ENCODE data around the gene NFATC3.

NFATC3 gene

DNA sequence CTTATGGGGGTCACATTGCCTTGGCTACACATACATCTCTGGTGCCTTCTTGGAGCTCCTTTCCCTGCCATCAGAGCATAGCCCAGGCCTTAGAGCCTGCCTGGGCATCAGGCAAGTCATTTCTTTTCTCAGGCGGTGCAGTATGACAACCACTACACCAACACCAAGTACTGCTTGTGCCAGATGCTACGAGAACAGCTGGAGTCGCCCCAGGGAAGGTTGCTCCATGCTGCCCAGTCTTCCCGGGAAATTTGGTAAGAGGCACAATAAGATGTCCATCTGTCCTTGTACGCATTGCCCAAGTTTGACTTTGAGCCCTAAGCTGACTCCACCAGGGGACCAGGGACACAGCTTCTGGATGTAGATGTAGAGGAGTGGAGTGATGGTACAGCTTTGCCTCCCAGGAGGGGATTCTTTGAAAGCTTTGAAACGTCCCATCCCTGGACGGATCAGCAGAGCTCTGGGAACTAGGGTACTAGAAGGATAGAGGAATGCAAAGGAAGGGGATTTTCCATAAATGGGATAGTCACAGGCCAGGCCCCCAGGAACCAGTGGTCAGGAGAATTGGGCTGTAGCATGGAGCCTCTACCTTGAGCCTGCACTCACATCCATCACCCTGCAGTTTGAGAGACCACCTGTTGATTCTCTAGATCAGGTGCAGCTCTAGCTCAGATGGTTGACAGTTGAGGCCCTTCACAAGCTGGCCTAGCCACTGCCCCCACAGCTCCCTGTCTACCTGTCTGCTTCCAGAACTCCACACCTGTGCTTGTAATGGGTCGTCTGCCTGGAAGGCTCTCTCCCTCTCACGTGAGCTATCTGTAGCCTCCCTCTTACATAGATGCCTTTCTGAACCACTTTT lies 11.0 kb upstream of the NFATC3 start:
- no peak for DNase-seq

GRCh38 chr16:68074850-68075555 lies 10.2 kb upstream of the NFATC3 start:
- no peak for DNase-seq

- DNase-seq = no peak
Measured at GRCh38 chr16:68075980-68076379, 9.2 kb upstream of the NFATC3 start.

GRCh38 chr16:68076560-68076959 lies 8.6 kb upstream of the NFATC3 start:
- DNase-seq = no peak

DNA sequence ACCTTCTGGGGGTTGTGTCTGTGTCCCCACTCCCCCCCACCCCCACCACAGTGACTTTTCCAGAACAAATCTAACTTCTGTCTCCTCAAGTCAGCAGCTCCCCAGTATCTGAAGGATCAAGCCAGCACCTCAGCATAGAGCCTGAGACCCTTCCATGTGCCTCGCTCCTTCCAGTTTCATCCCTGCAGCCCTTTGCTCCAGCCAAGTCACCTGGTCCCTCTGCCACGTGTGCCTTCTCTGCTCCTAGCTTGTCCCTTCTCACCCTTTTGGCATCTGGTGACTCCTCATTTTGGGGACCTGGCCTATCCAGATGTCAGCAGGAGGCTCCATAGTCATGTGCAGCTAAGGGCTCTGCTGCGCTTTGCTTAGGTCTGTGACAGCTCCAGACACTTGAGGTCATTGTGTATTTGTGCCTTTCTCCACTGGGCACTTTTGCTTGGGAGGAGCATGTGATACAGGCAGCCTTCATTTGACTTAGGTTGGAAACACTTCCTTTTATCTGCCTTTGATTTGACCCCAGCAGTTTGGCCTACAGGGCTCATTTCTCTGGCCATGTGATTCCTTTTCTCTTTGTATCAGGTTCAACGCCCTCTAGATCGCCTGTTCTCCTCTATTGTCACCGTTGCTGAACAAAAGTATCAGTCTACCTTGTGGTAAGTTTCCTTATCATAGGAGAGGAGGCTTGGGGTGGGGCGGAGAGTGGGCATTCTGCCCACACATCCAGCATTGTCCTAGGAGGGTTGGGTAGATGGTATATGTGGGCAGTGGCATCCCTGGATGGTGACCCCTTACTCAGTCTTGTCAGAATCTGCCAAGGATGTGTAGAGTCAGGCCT lies 7.1 kb upstream of the NFATC3 start:
- no peak for DNase-seq

DNA sequence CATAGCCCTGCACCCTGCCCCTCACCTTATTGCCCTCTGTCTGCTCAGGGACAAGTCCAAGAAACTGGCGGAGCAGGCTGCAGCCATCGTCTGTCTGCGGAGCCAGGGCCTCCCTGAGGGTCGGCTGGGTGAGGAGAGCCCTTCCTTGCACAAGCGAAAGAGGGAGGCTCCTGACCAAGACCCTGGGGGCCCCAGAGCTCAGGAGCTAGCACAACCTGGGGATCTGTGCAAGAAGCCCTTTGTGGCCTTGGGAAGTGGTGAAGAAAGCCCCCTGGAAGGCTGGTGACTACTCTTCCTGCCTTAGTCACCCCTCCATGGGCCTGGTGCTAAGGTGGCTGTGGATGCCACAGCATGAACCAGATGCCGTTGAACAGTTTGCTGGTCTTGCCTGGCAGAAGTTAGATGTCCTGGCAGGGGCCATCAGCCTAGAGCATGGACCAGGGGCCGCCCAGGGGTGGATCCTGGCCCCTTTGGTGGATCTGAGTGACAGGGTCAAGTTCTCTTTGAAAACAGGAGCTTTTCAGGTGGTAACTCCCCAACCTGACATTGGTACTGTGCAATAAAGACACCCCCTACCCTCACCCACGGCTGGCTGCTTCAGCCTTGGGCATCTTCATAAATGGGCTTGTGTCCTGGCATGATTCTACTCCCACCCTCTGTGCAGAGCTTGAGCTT lies 6.3 kb upstream of the NFATC3 start:
- no peak for DNase-seq

GRCh38 chr16:68079376-68079625 lies 5.9 kb upstream of the NFATC3 start:
- no peak for DNase-seq

DNA sequence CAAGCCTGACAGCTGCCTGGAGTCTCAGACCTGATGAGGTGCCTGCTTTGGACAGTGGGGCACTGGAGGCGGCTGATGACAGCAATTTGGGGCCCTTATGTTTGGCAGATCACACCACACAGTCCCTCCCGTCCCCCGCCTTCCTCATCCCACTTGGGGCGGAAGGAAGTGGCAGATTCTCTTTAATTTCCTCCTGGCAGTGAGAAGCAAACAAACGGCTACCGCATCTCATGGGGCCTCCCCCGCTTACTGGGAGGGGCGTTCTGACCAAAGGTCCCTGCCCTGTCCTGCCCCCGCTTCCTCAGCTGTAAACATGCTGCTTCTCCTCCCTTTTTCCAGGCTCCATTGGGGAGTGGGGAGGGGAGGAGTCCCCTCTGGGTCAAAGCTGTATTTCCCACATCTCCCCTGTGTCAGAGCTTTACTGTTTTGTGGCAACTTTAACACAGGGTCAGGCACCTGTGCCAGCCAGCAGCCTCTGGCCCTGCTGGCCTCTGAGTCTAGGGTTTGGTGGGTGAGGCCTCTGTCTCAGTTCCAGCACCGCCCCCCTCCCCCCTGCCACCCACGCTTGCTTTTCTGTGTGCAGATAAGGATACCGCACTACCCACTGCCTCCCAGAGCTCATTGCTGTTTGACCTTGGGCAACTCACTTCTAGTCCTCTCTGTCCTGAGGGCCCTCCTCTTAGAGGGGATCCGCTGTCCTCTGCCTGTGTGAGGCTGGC lies 5.4 kb upstream of the NFATC3 start:
- no peak for DNase-seq

DNA sequence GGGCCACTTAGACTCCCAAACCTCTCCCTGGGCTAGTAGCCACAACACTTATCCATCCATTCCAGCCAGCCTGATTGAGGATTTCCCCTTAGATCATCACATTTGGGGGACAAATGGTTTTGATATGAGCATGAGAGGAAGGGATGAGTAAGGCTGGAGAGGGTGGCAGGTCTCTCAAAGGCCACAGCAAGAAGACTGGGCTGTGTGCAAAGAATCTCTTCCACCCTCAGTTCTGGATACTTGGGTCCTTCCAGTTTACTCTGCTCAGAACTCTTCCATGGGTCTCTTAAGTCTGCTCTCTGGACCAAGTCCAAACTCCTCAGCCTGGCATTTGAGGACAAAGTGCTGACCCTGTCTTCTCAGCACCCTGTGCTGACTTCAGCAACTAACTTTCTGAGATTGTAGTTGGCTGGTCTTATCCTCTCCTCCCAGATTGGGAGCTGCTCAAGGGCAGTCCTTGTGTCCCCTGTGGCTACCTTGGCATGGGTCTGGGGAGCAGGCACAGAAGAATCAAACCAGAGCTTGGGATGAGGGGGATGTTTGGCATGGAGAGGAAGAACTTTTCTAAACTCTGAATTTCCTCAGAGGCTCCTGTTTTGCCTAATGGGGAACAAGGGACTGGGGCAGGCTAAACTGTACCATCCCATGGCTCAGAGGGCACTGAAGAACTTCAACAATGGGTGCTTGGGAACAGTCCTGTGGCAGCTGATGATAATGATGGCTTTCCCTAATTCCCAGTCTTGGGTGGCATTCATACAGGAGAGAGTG lies 3.1 kb upstream of the NFATC3 start:
- DNase-seq = no peak

DNA sequence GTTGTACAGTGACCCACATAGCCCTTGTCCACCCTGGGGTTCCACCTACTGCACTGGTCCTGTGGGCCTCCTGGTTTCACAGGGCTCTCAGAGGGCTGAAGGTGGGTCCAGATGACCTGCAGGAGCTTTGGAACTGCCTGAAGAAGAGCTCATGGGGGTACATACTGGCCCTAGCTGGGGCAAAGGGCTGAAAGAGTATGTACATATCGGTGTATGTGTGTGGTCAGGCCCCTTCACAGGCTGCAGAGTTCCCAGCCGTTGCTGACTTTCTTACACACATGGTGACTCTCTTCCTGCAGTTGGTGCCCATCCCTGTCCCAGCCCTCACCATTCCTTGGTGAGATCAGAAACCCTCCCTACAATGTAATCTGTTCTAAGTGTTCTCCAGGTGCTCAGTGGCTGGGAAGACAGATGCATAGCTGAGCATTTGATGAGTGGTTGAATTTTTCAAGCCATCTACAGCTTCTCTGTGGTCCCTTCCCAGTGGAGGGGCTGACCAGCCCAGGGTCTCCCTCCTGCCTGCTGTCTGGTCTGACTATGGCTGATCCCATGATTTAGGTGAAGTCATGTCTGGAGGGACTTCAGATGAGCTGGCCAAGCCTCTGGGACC lies 2.4 kb upstream of the NFATC3 start:
- DNase-seq = no peak

DNA sequence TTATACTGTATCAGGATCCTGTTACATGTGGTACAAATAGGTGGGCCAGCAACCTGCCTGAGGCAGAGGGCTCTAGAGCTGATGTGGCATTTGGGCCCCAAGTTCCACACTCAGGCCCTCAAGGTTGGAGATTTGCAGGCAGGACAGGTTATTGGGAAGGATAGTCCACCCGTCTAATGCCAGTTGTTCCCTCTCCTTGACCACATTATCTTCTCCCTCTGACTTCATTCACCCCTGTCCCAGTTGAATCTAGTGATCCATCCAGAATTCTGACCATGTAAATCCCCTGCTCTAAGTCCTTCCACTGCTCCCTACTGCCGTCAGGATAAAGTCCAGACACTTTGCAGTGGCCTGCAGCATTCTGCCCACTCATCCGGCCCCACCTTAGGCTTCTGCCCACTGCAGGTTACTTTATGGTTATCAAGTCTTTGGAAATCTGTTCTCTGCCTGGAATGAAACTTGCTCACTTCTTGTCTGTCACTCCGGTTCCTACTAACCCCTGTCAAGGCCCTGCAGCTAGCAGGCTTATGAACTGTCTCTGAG lies 1.9 kb upstream of the NFATC3 start:
- no peak for DNase-seq

DNA sequence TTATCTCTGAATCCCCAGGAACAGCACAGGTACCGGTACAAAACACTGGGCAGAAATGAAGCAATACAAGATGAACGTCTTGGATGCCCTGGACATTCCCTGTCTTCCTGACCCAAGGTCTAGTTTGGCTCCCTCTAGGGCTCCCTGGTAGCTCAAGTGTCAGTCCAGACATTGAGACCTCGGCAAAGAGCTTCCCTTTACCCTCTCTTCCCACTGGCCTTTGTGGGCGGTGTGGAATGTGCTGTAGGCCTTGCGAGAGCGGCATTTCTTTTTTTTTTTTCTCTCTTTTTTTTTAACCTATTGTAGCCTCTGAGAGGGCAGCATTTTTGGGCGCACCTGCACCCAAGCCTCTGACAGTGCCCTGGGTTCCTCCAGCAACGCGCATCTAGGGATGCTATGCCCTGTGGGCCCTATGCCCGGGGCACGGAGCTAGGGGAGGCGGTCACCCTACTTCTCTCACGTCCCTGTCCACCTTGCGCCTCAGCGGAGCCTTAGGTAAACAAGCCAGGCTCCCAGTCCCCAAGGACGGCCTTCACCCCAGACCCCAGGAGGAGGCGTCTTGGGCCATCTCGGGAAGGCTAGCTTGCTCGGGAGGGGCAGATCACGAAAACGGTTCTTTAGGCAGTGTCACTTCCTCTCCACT lies 1.2 kb upstream of the NFATC3 start:
- DNase-seq = no peak

- DNase-seq = peak; percentile 48
Measured at GRCh38 chr16:68084504-68085258, 489 bp upstream of the NFATC3 start.

GRCh38 chr16:68086336-68086841 lies 1.2 kb downstream of the NFATC3 start:
- DNase-seq = no peak

- no peak for DNase-seq
Measured at GRCh38 chr16:68086860-68087268, 1.7 kb downstream of the NFATC3 start.

DNA sequence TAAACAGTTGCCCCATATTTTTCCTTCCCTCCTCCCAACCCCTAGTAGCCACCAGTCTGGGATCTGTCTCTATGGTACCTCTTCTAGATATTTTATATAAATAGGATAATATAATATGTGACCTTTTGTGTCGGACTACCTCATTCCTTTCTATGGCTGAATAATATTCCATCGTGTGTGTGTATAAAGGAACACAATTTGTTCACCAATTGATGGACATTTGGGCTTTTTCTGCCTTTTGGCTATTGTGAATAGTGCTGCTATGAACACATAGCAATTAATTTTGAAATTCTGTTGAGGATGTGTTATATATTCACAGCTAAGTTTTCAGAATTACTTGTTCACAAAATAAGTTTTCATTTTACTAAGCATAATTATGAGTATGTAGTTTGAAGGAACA lies 2.5 kb downstream of the NFATC3 start:
- DNase-seq = no peak

- DNase-seq = no peak
Measured at GRCh38 chr16:68088130-68088972, 3.2 kb downstream of the NFATC3 start.

DNA sequence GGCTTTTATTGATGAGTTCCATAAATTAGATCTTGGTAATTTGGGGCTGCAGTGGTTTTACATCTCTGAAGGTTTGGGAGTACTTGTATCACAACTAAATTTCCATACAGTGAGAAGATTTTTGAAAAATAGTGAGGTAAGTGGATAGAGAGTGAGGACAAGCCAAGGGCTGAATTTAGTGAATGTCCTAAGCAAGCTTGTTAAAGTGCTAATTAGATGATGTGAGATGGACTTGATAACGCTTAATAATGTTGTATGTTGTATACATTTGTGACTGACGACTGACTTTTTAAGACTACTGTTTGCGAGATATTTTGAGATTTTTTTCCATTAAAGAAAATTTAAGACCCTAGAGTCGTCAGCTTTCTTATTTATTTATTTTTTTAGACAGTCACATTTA lies 3.9 kb downstream of the NFATC3 start:
- no peak for DNase-seq

All from T1000 (cell line).